Measurements from ENCODE around the gene CENPO. TPM values are rescaled to one million over a fixed set of nuclear protein-coding genes. Genes with fewer than 3 reads are reported as not detected.

CENPO gene
- polyA plus RNA-seq, 3 donors = 1.6 to 2.6 (median 2.3) TPM

DNA sequence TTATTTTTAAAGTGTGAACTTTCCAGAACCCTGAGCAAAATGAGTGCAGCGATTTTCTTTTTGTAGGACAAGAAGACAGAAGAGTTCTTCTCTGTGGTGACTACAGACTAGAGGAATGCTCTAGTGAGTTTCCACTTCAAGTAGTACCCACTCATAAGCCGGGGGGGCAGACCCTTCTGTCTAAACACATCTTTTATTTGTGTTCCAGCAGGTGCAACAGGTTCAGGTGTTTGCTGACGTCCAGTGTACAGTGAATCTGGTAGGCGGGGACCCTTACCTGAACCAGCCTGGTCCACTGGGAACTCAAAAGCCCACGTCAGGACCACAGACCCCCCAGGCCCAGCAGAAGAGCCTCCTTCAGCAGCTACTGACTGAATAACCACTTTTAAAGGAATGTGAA lies 25.2 kb upstream of the CENPO start:
- TF ChIP-seq, protein P1, sequence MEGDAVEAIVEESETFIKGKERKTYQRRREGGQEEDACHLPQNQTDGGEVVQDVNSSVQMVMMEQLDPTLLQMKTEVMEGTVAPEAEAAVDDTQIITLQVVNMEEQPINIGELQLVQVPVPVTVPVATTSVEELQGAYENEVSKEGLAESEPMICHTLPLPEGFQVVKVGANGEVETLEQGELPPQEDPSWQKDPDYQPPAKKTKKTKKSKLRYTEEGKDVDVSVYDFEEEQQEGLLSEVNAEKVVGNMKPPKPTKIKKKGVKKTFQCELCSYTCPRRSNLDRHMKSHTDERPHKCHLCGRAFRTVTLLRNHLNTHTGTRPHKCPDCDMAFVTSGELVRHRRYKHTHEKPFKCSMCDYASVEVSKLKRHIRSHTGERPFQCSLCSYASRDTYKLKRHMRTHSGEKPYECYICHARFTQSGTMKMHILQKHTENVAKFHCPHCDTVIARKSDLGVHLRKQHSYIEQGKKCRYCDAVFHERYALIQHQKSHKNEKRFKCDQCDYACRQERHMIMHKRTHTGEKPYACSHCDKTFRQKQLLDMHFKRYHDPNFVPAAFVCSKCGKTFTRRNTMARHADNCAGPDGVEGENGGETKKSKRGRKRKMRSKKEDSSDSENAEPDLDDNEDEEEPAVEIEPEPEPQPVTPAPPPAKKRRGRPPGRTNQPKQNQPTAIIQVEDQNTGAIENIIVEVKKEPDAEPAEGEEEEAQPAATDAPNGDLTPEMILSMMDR (IDR thresholded peaks at IDR 0.05) = no peak
- Histone ChIP-seq H3K36me3 (replicated peaks in 1 of 2; ENCODE audit: control insufficient read depth in 1 of 2, insufficient read depth in 2 of 2, low read length in 2 of 2) (peaks cover 41 to 76% of the 10 kb centered on the region in 2 donors), H3K9me3 (replicated peaks in 1 of 2; ENCODE audit: control insufficient read depth in 1 of 2, insufficient read depth in 1 of 2, low read length in 2 of 2) (no peaks in the 10 kb centered on the region), H3K79me2 (ENCODE audit: insufficient read depth, low read length) (no peaks in the 10 kb centered on the region), H2AFZ (ENCODE audit: insufficient read depth, low read depth, low read length, poor library complexity, severe bottlenecking) (no peak overlapping the region), H4K20me1 (ENCODE audit: insufficient read depth, low read length) (no peaks in the 10 kb centered on the region), H3K4me2 (replicated peaks; ENCODE audit: extremely low read depth, low read length, poor library complexity, severe bottlenecking) (no peak overlapping the region), H3K4me3 (replicated peaks in 1 of 3; ENCODE audit: low read depth in 2 of 3, low read length in 3 of 3) (no peak overlapping the region), H3K27ac (ENCODE audit: low read depth in 1 of 2, low read length in 2 of 2) (no peak overlapping the region), H3K4me1 (ENCODE audit: control insufficient read depth in 1 of 2, insufficient read depth in 2 of 2, low read length in 2 of 2) (no peaks in the 10 kb centered on the region), H3K27me3 (ENCODE audit: control insufficient read depth in 2 of 2, insufficient read depth in 2 of 2, low read length in 2 of 2) (no peaks in the 10 kb centered on the region), H3K9ac (ENCODE audit: insufficient read depth, low read length, poor library complexity, severe bottlenecking) (no peak overlapping the region)
- Mint-ChIP-seq H3K27me3 (ENCODE audit: low read depth in 3 of 3) (peaks cover 0 to 1% (median 0%) of the 10 kb centered on the region in 3 donors), H3K27ac (no peak overlapping the region), H3K4me3 (no peak overlapping the region), H3K9me3 (no peaks in the 10 kb centered on the region), H3K4me1 (no peaks in the 10 kb centered on the region), H3K36me3 (peaks cover 63 to 64% of the 10 kb centered on the region in 2 donors)
- DNase-seq = no peak
- WGBS (ENCODE audit: insufficient coverage) = 100% methylated on average over 3 of the region's 5 CpGs
- intact Hi-C loops (cut with micrococcal nuclease) = no loop called here

DNA sequence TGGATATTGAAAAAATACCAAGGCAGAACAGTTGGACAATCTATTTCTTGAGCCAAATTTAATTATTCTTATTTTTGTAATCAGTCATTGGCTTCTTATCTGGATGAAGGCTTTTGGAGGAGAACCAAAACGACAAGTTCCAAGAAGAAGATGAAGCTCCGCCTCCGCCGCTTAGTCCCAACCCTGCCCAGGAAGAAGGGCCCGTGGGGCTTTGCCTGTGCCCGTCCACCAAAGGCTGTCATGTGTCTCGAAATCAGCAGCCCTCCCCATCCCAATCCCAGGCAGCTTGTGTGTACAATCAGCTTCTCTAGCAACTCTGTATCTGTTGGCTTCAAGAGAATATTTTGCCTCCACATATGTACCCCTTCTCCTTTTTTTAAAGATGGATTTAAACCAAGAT lies 24.6 kb upstream of the CENPO start:
- DNase-seq = no peak
- intact Hi-C loops (cut with micrococcal nuclease) = no loop called here
- TF ChIP-seq, protein P1 (IDR thresholded peaks at IDR 0.05) = no peak
- no peak overlapping the region for H3K27ac Mint-ChIP-seq
- peaks cover 0 to 1% (median 0%) of the 10 kb centered on the region in 3 donors for H3K27me3 Mint-ChIP-seq (ENCODE audit: low read depth in 3 of 3)
- H3K9ac ChIP-seq (ENCODE audit: insufficient read depth, low read length, poor library complexity, severe bottlenecking) = no peak overlapping the region
- WGBS (ENCODE audit: insufficient coverage) = 100% methylated on average over 4 of the region's 7 CpGs
- no peaks in the 10 kb centered on the region for H3K27me3 ChIP-seq (ENCODE audit: control insufficient read depth in 2 of 2, insufficient read depth in 2 of 2, low read length in 2 of 2)
- H3K27ac ChIP-seq (ENCODE audit: low read depth in 1 of 2, low read length in 2 of 2) = no peak overlapping the region
- H3K9me3 ChIP-seq (replicated peaks in 1 of 2; ENCODE audit: control insufficient read depth in 1 of 2, insufficient read depth in 1 of 2, low read length in 2 of 2) = no peaks in the 10 kb centered on the region
- H3K4me3 Mint-ChIP-seq = no peak overlapping the region
- H3K4me1 Mint-ChIP-seq = no peaks in the 10 kb centered on the region
- peaks cover 59 to 62% of the 10 kb centered on the region in 2 donors for H3K36me3 Mint-ChIP-seq
- no peak overlapping the region for H2AFZ ChIP-seq (ENCODE audit: insufficient read depth, low read depth, low read length, poor library complexity, severe bottlenecking)
- no peak overlapping the region for H3K4me2 ChIP-seq (replicated peaks; ENCODE audit: extremely low read depth, low read length, poor library complexity, severe bottlenecking)
- no peaks in the 10 kb centered on the region for H3K4me1 ChIP-seq (ENCODE audit: control insufficient read depth in 1 of 2, insufficient read depth in 2 of 2, low read length in 2 of 2)
- H3K36me3 ChIP-seq (replicated peaks in 1 of 2; ENCODE audit: control insufficient read depth in 1 of 2, insufficient read depth in 2 of 2, low read length in 2 of 2) = peaks cover 40 to 72% of the 10 kb centered on the region in 2 donors
- no peak overlapping the region for H3K4me3 ChIP-seq (replicated peaks in 1 of 3; ENCODE audit: low read depth in 2 of 3, low read length in 3 of 3)
- no peaks in the 10 kb centered on the region for H3K79me2 ChIP-seq (ENCODE audit: insufficient read depth, low read length)
- no peaks in the 10 kb centered on the region for H3K9me3 Mint-ChIP-seq
- no peaks in the 10 kb centered on the region for H4K20me1 ChIP-seq (ENCODE audit: insufficient read depth, low read length)
